Measurements from ENCODE around the gene SPATS2.
A peak's percentile ranks its signal among the peaks of the same experiment; 100 is the strongest.
"Not testable (repeated sequence)": the region's sequence is repeated elsewhere in the genome, so short reads cannot be mapped to it uniquely, and the experiment has no call there.

SPATS2 gene

DNA sequence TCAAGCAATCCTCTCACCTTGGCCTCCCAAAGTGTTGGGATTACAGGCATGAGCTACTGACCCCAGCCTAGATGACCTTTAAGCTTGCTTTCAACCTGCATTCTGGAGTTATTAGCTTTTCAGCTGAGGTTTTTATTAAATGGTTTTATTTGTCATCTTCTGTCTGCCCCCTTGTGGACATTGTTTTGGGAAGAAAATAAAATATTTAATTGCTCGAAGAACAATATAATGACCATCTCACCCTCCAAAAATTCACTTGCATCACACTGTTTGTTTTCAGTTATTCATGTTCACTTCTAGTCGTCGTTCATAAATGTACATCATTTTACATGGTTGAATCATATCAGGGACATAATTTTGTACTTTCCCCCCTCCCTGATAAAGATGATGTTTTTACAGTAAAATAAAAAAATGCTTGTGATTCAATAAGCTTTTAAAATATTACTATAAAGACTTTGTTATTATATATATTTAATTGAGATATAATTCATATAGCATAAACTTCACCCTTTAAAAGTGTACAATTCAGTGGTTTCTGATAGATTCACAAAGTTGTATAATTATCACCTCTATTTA is 10.1 kb upstream of the SPATS2 start:
- DNase-seq: peak in 1 of 2 donors; percentile 37

DNA sequence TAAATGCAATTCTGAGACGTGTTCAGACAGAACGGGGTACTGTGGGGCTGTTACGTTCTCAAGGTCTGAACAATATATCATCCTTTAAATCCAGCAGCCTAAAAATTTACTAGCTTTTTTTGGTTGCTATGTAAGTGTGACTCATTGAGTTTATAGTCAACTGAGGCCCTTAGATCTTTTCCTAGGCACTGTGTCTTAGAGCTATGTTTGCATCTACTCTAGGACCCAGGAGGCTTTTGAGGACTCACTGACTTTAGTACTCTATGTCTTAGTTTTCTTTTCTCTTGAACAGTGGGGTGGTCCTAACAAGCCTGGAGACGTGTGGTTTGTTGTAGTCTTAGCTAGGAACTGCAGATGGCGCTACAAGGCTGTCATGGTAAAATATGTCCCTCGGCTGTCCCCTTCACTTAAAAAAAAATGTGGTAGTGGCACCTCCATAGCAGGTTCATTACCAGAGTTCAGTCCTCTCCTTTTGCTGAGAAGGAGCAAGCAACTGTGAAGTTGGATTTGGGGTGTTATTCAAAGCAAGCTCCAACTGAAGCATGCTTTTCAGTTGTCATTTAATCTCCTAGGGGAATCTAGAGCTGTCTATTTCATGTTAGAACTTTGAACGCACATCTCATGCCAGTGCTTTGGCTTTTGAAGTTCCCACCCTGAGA is 8.7 kb upstream of the SPATS2 start:
- DNase-seq: peak; percentile 15 to 55

GRCh38 chr12:49359671-49360070 is 7.6 kb upstream of the SPATS2 start:
- no peak for DNase-seq

- no peak for DNase-seq
Measured at GRCh38 chr12:49362077-49362476, 5.2 kb upstream of the SPATS2 start.

- no peak for DNase-seq
Measured at GRCh38 chr12:49364989-49365388, 2.3 kb upstream of the SPATS2 start.

GRCh38 chr12:49365542-49365941 is 1.7 kb upstream of the SPATS2 start:
- DNase-seq: no peak

- DNase-seq: no peak
Measured at GRCh38 chr12:49366096-49366651, 1.1 kb upstream of the SPATS2 start.

- peak; percentile 66 to 82 for DNase-seq
Measured at GRCh38 chr12:49366652-49367380, 446 bp upstream of the SPATS2 start.

- no peak for DNase-seq
Measured at GRCh38 chr12:49368240-49368600, 958 bp downstream of the SPATS2 start.

GRCh38 chr12:49369411-49370145 is 2.3 kb downstream of the SPATS2 start:
- DNase-seq: no peak

DNA sequence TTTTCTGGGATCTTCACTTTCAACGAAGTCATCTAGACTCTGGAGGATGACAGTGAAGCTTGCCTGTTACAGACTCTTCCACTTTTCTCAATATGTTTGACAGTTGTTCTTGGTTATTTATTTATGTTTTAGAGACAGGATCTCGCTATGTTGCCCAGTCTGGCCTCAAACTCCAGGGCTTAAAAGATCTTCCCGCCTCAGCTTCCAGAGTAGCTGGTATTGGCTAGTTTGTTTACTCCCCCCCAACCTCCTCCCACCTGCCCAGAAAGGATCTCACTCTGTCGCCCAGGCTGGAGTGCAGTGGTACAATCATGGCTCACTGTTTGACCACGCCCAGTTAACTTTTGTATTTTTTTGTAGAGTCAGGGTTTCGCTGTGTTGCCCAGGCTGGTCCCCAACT is 3.3 kb downstream of the SPATS2 start:
- no peak for DNase-seq

DNA sequence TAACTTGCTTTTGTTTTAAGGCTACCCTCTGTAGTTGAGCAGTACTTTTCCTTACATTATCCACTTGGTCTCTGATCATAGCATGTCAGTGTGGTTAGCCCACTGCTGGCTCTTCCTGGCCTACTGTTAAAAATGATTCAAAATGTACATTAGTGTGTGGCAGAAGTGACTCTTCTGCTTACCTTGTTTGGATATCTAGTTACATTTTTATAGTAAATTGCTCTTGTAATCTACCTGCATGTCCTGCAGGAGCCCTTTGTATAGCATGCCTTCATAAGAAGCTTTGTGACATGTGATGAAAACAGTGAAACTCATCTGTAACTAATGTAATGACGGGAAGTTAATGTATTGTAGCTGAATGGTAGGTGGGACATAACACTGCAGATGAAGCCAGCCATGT is 8.1 kb downstream of the SPATS2 start:
- DNase-seq: no peak

DNA sequence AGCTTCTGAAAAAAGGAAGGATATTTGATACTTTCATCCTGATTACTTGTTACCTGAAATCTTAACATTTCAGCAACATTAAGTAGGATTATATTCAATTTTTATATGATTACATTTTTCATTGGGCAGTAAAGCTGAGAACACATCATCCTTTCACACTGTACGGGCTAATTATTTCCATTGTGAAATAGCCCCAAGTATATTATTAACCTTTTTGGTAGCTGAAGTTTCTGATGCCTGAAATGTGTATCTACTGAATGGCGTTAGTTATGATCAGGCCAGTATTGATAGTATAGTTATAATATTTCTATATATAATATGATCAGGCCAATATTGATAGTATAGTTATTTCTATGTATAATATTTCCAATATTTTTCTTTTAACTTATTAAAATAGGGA is 10.1 kb downstream of the SPATS2 start:
- DNase-seq: no peak

DNA sequence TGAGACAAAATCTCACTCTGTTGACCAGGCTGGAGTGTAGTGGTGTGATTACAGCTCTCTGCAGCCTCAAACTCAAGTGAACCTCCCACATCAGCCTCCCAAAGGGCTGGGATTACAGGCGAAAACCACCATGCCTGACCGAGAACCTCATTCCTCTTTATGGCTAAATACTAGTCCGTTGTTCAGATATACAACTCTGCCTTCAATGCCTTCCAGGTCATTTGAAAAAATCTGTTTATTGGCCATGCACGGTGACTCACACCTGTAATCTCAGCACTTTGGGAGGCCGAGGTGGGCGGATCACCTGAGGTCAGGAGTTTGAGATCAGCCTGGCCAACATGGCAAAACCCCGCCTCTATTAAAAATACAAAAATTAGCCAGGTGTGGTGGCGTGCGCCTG is 12.9 kb downstream of the SPATS2 start:
- DNase-seq: not testable (repeated sequence)

DNA sequence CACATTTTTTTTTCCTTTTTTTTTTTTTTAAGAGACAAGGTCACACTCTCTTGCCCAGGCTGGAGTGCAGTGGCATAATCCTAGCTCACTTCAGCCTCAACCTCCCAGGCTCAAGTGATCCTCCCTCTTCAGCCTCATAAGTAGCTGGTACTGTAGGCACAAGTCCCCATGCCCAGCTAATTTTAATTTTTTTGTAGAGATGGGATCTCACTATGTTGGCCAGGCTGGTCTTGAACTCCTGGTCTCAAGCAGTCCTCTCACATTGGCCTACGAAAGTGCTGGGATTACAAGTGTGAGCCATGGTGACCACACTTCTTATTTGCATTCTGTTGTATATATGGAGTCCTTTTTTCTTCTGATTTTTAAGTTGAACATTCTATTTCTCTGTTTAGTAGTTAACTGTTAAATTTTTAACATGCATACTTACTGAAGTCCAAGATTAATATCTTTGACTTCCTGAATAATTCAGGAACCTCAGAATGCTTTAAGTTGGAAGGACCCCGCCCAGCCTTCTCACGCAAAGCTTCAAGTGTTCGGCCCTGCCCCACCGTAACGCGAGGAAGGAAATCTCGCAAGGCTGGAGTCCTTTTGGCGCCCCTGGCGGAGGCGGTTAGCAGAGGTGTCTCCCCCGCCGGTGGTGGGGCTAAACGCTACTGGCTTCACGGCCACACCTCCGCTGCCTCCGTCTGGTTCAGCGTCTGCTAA is 21.6 kb downstream of the SPATS2 start:
- no peak for DNase-seq

DNA sequence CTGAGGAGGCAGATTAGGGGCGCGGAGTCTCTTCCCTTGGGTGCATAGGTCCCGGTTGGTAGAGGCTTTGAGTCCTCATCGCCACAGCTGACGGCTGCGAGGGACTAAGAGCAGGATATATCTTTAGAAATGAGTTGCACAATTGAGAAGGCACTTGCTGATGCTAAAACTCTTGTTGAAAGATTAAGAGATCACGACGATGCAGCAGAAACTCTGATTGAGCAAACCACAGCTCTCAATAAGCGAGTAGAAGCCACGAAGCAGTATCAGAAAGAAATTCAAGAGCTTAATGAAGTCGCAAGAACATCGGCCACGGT is 22.1 kb downstream of the SPATS2 start:
- DNase-seq: no peak

GRCh38 chr12:49397000-49397399 is 29.7 kb downstream of the SPATS2 start:
- DNase-seq: no peak

DNA sequence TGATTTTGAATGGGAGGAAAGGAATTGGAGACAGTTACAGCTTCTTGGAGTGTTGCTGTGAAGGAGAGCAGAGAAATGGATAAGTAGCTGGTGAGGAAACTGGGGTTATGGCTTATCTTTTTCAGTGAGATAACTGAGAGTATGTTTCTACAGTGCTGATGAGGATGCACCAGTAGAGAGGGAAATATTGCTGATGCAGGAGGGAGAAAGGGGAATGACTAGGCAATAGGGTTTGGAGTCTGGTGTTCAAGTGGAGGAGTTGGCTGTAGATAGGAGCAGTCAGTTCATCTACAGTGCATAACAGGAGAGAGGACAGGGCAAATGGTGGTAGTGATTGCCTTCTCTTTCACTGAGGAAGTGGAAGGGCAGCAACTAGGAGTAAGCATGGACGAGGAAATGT is 33.0 kb downstream of the SPATS2 start:
- no peak for DNase-seq

- DNase-seq: no peak
Measured at GRCh38 chr12:49403971-49404450, 36.7 kb downstream of the SPATS2 start.

- DNase-seq: no peak
Measured at GRCh38 chr12:49404956-49405355, 37.7 kb downstream of the SPATS2 start.

DNA sequence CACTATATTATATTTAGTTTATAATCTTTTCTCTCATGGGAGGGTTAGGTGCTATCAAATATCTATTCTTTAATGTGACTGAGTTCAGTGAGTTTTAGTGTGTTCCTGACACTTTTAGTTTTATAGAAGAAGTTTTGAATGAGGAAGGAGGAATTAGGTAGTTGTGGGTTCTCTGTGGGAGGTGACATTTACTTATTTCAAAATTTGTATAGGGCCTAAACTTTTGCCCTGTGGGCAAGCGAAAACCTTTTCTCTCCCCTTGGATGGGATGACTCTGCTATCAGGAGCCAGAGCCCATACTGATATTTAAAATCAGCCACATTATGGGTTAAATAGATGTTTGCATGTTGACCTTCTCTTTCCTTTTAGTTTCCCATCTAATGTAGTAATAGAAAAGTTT is 43.6 kb downstream of the SPATS2 start:
- no peak for DNase-seq

DNA sequence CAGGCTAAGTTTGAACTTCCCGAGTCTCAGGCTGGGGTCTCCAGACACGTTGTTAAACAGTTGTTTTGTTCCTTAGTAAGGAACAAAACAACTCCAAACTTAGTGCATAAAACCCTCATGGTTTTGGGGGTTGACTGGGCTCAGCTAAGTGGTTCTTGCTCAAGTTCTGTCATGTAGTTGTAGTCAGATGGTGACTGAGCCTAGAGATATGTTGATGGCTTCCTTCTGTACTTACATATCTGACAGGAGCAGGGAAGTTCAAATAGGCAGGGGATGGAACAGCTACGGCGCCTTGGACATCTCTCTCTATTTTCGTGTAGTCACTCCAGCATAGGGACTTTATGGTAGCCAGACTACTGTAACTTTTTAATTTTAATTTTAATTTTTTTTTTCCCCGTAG is 45.7 kb downstream of the SPATS2 start:
- DNase-seq: no peak

DNA sequence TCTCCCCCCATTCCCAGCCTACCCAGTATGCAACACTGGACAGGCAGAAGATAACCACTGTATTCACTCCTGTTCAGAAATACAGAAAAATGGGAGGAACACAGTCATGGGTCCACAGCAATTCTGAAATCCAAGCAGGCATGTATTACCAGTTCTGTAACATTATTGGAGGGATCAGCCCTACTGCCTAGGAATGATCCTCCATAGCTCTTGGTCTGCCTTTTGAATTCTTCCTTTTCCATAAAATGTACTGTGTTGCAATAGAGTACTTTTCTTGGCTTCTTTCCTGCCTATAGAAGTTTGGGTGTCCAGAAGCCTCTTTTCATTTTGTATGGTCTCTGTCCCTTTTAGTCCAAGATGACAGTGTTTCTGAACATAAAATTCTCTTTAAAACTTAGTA is 46.5 kb downstream of the SPATS2 start:
- DNase-seq: no peak

Data from hippocampal formation (tissue), 2 donors.